Skeletal muscle satellite cell (primary cell): ENCODE measurements around the gene KIF5A.

ENCODE experiments used
- H3K27me3 ChIP-seq: 2 replicates; pipeline ENCODE4 v1.7.0; 2013; ENCODE audit warnings: low read length; ENCODE audit not compliant: control insufficient read depth, insufficient read depth
- H3K36me3 ChIP-seq: 2 replicates; pipeline ENCODE4 v1.7.0; 2013; ENCODE audit warnings: mild to moderate bottlenecking, control low read depth, low read length; ENCODE audit not compliant: insufficient read depth
- H3K4me1 ChIP-seq: 2 replicates; pipeline ENCODE4 v1.7.0; 2013; ENCODE audit warnings: low read length; ENCODE audit not compliant: control insufficient read depth, insufficient read depth
- H3K4me2 ChIP-seq: 2 replicates; pipeline ENCODE4 v1.7.0; 2013; ENCODE audit warnings: mild to moderate bottlenecking, low read length
- H3K4me3 ChIP-seq: 2 replicates; pipeline ENCODE4 v1.7.0; 2013; ENCODE audit warnings: low read length
- H3K9ac ChIP-seq: 2 replicates; pipeline ENCODE4 v1.7.0; 2013; ENCODE audit warnings: mild to moderate bottlenecking, low read depth, low read length, moderate library complexity
- H3K9me3 ChIP-seq: replicated peaks from 2 replicates; pipeline ENCODE4 v1.7.0; 2013; ENCODE audit warnings: mild to moderate bottlenecking, control low read depth, low read length
- small RNA-seq: library from RNA; depleted of rRNA; stranded (forward); fragments of <200 nt; gene quantifications from one replicate; pipeline ENCODE3, GENCODE V24; 2012

KIF5A gene

DNA sequence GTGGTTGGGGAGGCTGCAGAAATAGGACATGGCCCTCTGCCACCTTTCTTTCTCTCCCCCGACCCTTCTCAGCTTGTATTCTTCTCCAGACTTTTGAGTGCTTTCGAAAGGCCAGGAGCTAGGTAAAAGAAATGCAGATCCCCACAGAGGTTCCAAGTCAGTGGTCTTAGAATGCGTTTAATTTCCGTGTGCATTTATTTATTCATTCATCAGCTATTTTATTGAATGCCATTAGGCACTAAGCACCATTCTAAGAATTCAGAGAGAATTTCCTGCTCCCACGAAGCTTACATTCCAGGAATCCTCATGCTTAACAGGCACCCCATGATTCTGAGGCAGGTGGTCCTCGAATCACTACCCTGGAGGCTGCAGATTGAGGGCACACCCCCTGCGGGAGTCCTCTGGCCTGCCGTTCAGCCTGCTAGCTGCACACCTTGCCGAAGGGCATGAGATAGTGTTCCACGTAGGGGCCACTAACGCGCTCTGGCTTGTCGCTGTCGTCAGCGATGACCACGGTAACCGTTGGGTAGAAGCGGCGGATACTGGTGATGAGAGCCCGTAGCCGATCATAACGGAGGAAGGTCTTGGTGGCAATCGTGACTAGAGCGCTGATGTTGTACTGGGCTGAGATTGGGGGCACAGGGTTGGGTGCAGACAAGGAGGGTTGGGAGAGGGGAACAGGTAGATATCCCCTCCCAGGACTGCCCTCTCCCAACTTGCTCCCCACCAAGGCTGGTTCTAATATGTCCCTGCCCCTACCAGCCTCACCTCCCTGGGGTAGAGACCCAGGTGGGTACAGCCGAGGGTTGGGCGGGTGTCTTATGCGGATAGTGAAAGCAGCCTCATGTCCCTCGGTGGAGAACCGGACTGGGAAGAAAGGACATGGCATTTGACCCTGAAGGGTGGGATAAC, 78.7 kb downstream of the KIF5A start:
- Histone ChIP-seq H3K27me3 (peaks cover 68% of the 10 kb centered on the region), H3K4me2 (no peak overlapping the region), H3K9ac (no peak overlapping the region), H3K9me3 (no peaks in the 10 kb centered on the region), H3K4me1 (peaks cover 9% of the 10 kb centered on the region), H3K4me3 (no peak overlapping the region), H3K36me3 (no peaks in the 10 kb centered on the region)

DNA sequence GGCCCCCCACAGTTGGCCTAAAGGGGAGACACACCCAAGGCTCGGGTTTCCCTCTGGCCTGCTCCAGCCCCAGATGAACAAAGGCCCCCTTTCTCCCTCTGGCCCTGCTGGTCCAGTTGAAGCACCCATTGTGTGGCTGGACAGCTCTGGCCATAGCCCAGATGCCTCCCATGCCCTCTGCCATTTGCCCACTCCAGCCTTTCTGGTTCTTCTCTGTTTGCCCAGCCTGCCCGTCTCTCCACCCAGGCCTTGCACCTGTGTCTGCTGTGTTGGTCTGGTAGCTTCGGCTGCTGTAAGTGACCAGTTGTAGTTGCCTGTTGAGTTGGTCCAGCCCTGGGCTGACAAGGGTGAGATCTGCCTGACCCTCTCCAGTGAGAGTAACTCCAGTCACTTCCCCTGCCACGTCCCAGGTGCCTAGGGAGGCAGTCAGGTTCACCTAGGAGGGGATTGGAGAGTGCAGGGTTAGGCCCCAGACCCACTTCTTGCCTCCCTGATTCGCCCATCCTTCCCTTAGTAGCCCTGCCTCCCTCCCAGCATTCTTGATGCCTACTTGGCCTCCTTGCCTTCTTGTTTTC, 80.1 kb downstream of the KIF5A start:
- Histone ChIP-seq H3K4me3 (no peak overlapping the region), H3K4me1 (peaks cover 9% of the 10 kb centered on the region), H3K9me3 (no peaks in the 10 kb centered on the region), H3K27me3 (peaks cover 54% of the 10 kb centered on the region), H3K4me2 (no peak overlapping the region), H3K9ac (no peak overlapping the region), H3K36me3 (no peaks in the 10 kb centered on the region)

DNA sequence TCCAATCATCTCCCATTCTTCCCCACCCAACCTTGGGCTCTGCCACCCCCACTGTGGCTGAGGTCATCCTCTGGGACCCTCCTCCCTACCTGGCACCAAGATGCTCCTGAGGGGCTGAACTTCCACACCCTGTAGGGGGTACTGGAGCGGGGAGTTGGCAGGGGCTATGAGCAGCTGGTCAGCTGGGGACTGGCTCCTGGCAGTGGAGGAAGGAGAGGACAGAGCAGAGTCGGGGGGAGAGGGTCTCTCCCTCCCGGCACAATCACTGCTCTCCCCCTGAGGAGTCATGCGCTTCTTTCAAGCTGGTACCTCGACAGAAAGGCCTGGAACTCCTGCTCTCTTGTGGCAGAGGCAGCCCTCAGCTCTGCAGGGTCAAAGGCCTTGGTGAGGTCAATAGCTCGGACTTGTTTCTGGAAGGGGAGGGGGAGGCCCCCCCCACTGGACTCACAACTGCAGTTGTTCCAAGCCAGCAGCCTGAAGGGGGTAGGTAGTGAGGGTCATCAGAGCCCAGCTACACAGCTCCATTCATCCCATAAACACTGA, 81.1 kb downstream of the KIF5A start:
- peaks cover 45% of the 10 kb centered on the region for H3K27me3 ChIP-seq

DNA sequence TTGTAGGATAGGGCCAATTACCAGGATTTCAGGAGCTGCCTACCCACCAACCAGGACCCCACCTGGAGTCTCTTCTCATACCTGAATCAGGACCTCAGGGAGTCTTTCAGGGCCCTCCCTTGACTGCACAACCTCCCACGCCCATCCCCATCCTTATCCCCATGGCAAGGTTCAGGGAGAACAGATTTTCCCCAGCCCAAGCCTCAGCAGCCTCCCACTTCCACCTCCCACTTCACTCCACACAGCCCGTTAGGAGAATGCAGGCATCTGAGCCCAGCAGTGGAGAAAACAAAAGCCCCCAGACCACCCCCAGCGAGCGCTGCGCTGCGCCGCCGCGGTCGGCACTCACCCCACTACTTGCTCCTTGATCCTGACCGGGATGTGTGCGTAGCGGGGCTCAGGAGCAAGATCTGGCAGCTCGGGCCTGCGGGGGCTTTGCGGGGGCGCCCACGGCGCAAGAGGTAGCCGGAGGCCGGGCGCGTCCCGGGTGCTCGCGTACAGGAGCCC, 81.8 kb downstream of the KIF5A start:
- no peak overlapping the region for H3K9ac ChIP-seq

More for the DNA sequence above, 81.1 kb downstream of the KIF5A start:
- Histone ChIP-seq H3K4me3 (no peak overlapping the region), H3K4me1 (peaks cover 9% of the 10 kb centered on the region), H3K9me3 (no peaks in the 10 kb centered on the region), H3K4me2 (no peak overlapping the region), H3K9ac (no peak overlapping the region), H3K36me3 (no peaks in the 10 kb centered on the region)

DNA sequence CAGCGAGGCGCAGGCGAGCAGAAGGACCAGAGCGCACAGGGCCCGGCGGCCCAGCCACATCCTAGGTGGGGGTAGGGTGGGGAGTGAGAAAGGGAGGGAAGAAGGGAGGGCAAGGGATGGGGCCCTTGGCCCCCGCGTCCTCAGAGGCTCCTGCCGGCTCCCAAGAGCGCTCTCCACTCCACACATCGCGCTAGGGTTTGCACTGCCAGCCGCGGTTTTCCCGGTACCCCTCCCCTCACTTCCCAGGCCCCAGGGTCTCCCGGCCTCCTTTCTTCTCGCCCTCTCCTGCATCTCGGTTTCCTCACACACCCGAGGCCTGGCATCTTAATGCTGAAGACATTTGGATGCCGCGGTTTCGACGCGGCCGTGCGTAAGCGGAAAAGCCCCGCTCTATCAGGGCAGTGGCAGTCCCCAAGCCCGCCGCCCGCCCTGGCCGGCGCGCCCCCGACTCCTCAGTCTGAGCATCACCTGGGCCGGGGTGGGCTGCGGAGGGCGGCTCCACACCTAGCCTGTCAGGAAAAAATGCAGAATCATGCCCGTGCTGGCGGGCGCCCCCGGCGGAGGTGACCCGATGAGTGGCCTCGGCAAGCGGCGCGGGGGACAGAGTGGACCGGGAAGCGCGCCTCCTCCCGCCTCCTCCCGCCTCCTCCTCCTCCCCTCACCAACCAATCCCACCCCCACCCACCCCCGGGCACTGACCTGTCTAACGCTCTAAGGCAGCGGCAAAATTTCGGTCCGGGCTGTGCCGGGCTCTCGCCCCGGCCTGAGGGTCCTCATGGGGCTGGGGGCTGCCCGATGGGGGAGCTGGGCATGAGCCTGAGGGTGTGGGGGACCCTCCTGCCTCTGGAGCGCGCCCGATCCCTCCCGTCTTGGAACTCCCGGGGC, 82.5 kb downstream of the KIF5A start:
- Histone ChIP-seq H3K36me3 (no peaks in the 10 kb centered on the region), H3K4me2 (peak overlapping the region; percentile 98), H3K4me1 (peaks cover 9% of the 10 kb centered on the region), H3K4me3 (peak overlapping the region; percentile 73), H3K9ac (peak overlapping the region; percentile 62), H3K9me3 (no peaks in the 10 kb centered on the region), H3K27me3 (peaks cover 34% of the 10 kb centered on the region)

More for the DNA sequence above, 81.8 kb downstream of the KIF5A start:
- Histone ChIP-seq H3K4me3 (peak overlapping the region; percentile 73), H3K36me3 (no peaks in the 10 kb centered on the region), H3K4me1 (peaks cover 9% of the 10 kb centered on the region), H3K27me3 (peaks cover 38% of the 10 kb centered on the region), H3K4me2 (peak overlapping the region; percentile 98), H3K9me3 (no peaks in the 10 kb centered on the region)

DNA sequence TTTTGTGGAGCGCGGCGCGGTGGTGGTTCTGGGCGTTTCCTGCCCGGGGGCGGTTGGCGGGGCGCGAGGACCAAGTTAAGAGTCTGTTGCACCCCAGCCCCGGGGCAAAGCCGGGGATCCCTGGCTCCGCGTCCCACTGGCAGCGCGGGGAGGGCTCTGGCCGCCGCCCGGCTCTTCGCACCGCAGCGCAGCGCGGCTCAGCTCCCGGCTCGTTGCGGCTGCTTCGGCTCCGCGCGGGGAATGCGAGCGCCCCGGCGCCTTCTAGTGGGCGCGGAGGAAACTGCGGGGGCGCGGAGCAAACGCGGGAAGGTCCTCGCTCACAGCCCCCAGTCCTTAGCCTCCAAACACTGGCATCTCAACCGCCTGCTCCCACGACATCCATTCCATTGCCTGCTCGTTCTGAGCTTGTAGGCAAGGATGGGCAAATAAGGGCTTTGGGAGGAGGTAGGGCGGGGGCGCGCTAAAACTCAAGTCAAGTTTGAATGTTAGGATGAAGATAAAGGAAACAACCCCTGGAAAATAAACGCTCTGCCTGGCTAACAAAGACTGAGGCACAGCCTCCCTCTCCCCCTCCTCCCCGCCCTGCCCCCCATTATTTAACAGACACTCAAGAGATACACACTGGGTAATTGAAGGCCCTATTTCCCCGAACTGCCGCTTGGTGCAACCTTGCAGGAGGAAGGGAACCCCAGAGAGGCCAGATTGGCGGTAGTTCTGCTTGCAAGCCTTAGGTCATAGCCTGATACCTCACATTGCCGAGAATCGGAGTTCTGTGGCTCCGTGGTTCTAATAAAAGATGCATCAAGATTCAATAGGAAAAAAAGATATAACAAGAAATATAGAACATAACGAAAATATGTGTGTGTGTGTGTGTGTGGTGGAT, 83.4 kb downstream of the KIF5A start, which contains the start of gene B4GALNT1:
B4GALNT1 (minus strand) TSS at position 244 of the 883 bp plus-strand sequence. CDS start 1,069 bp downstream, outside the sequence.
- H3K36me3 ChIP-seq = no peaks in the 10 kb centered on the region
- H3K27me3 ChIP-seq = peaks cover 29% of the 10 kb centered on the region
- H3K9me3 ChIP-seq = no peaks in the 10 kb centered on the region
- peak within 1 kb of the TSS; percentile 73 for H3K4me3 ChIP-seq
- peaks cover 9% of the 10 kb centered on the region for H3K4me1 ChIP-seq
- H3K9ac ChIP-seq = peak within 1 kb of the TSS; percentile 62
- H3K4me2 ChIP-seq = peak within 1 kb of the TSS; percentile 98

Small RNA genes lying within 50 kb of the gene (small RNA-seq; reads per million reads assigned to genes)
- 0.42 reads per million for gene MIR616
